LHCN-M2 (cell line): ENCODE measurements around the gene ARL8B. TPM values are rescaled to one million over a fixed set of nuclear protein-coding genes. Genes with fewer than 3 reads are reported as not detected.
A peak's percentile ranks its signal among the peaks of the same experiment; 100 is the strongest.
"Not testable (repeated sequence)": the region's sequence is repeated elsewhere in the genome, so short reads cannot be mapped to it uniquely, and the experiment has no call there.

Experiments used
- DNase-seq: peaks from one replicate; pipeline ENCODE4 v3.0.0-alpha.2; 2012; ENCODE audit warnings: low read depth
- total RNA-seq: library from RNA; depleted of rRNA; stranded (reverse); fragments of >200 nt; gene quantifications from 2 replicates; pipeline ENCODE4 v1.2.3, GENCODE V29; 2014

ARL8B gene
- total RNA-seq, 1 experiment from 2014 or later, result 56.7 TPM

- DNase-seq, result no peak
Measured at GRCh38 chr3:5110337-5110736, 11.8 kb upstream of the ARL8B start.

GRCh38 chr3:5112043-5112442 is 10.0 kb upstream of the ARL8B start:
- DNase-seq, result no peak

DNA sequence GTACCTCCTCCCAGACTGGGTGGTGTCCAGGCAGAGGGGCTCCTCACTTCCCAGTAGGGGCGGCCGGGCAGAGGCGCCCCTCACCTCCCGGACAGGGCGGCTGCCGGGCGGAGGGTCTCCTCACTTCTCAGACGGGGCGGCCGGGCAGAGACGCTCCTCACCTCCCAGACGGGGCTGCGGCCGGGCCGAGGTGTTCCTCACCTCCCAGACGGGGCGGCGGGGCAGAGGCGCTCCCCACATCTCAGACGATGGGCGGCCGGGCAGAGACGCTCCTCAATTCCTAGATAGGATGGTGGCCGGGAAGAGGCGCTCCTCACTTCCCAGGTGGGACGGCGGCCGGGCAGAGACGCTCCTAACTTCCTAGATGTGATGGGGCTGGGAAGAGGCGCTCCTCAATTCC is 8.4 kb upstream of the ARL8B start:
- DNase-seq, result not testable (repeated sequence)

DNA sequence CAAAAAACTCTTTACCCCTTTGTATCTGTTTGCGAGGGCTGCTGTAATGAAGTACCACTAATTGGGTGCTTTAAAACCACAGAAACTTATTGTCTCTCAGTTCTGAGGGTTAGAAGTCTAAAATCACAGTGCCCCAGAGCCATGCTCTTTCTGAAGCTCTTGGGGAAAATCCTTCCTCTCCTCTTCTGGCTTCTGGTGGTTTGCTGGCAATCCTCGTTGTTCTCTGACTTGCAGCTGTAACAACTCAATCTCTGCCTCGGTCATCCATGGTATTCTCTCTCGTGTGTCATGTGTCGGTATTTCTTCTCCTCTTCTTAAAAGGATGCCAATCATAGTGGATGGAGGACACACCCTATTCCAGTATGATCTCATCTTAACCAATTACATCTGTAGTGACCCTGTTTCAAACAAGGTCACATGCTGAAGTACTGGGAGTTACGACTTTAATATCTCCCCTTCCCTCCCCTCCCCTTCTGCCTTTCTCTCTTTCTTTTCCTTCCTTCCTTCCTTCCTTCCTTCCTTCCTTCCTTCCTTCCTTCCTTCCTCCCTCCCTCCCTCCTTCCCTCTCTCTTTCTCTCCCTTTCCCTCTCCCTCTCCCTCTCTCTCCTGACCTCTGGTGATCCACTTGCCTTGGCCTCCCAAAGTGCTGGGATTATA is 6.5 kb upstream of the ARL8B start:
- DNase-seq, result peak; percentile 33

- DNase-seq, result no peak
Measured at GRCh38 chr3:5116538-5116937, 5.6 kb upstream of the ARL8B start.

DNA sequence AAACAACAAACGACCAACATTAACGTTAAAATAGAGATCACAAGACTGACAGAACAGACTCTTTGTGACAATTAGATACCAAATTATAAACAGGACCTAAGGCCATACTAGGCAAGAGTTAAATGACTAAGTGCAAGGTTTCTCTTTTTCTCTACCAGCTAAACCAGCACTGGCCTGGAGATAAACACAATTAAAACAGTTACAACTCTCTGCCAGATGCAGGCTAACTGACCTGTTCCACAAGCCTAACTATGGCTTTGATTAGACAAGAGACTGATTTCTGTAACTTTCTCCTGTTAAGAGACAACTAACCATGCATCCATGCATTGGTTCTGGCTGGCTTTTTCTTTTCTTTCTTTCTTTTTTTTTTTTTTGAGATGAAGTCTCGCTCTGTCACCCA is 1.6 kb upstream of the ARL8B start:
- DNase-seq, result no peak

GRCh38 chr3:5122741-5123706 is 932 bp downstream of the ARL8B start:
- peak; percentile 60 for DNase-seq

GRCh38 chr3:5123937-5124336 is 1.8 kb downstream of the ARL8B start:
- DNase-seq, result no peak

DNA sequence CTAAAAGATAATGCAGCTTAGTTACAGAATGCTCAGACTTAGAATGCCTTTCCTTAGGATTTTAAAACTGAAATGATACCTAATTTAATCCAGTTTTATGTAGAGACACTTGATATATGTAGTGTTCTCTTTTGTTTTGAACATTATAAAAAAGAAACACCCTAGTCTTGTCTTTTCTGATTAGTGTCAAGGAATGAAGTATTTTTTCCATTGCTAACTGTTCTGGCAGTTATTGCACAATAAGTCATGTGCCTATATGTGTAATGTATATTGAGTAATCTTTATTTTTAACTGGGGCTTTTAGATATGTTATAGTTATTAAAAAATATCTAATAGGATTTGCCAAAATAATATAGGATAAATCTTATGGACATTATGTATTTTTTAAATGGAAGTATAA is 4.5 kb downstream of the ARL8B start:
- DNase-seq, result peak; percentile 23

DNA sequence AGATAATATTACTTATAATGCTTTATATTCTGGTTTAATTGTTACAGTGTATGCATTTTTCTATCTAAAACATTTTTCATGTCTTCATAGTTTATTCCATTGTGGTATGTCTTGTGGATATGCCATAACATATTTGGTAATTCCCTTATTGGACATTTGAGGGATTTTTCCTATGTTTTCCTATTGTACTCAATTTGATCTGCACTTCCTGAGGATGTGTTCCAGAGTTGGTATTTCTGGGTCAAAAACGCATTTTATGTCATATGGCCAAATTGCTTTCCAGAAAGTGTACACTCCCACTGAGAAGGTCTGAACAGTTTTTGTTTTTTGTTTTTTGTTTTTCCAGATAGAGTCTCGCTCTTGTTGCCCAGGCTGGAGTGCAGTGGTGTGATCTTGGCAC is 6.8 kb downstream of the ARL8B start:
- no peak for DNase-seq

DNA sequence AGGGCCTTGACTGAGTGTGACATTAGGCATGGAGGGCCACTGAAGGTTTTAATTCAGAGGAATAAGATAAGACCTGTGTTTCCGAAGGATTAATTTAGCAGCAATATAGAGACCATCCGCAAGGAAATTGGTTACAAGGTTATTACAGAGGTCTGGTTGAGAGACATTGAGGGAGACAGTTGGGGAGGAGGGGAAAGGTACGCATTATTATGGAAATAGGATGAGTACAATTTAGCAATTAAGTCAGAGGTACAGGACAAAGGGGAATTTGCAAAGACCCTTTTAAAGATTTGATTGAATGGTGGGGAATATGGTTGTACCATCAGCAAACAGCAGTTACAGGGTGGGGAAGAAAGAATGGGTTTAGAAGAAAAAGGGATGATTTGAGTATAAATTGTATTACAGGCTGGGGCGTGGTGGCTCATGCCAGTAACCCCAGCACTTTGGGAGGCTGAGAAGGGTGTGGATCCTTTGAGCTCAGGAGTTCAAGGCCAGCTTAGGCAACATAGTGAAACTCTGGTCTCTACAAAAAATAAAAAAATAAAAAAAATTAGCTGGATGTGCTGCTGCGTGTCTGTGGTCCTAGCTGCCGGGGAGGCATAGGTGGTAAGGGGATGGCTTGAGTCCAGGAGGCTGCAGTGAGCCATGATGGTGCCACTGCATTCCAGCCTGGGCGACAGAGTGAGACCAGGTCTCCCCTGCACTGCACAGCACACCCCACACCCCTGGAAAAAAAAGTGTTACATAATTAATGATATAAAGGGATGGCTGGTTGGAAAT is 11.3 kb downstream of the ARL8B start:
- DNase-seq, result no peak

DNA sequence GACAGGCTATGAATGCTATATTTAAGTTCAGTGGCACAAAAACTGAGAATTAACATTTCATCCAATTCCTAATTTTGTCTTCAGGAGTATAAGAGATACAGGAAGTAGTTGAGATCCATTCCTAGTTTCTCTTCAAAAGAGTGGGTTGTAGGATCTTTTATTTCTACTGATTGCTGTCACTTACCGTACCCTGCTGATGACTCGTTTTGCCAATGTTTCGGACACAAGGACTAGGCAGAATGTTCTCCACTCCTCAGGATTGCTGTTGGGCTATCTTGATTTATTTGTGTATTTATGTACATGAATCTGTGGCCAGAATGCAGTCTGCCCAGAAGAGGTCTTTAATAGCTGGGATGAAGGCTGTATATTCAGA is 11.9 kb downstream of the ARL8B start:
- no peak for DNase-seq

DNA sequence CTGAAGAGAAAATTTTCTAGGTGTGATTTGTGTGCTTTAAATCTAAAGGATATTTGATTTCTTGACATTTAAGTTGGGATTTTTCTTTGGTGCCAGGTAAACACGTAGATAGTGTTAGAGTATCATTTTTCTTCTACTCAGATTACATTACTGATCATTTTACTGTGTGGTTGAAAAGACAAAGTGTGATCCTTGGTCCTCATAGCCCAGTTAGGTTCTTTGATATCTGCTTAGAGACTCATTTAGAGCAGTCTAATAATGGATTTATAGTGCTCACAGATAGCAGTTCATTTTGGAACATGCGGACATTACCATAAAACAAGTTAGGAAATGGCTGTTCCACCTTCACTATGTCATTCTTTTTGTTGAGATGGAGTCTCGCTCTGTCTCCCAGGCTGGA is 12.4 kb downstream of the ARL8B start:
- DNase-seq, result no peak

DNA sequence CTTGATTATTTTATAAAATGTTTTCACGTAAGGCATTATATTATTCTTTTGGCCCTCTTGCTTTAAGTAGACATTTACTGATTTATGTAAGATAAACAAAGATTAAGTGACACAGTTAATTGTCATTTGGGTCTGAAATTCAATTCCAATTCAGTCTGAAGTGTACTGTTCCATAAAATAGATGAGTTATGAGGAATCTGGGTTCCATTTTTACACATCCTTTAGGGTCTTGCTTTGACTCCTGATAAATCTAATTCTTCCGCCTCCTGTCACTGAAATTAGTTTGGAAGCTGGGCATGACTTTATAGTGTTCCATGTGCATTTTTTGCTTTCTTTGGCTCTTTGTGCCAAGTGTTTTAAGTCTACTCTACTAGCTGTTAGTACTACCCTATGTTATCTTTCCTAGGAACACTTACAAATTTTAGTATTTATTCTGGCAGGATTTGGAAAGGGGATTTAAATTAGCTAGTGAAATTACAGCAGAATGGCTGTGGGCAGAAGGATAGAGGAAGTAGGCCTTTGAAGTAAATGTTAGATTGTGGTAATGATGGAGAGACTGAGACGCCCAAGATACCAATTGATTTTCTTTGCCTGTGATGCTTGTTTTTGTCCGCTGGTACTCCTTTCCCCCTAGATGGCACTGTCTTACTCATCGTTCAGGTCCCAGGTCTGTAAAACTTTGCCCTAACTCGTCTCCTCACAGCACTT is 14.3 kb downstream of the ARL8B start:
- DNase-seq, result peak; percentile 33

- DNase-seq, result peak; percentile 41
Measured at GRCh38 chr3:5136919-5137429, 14.9 kb downstream of the ARL8B start.

DNA sequence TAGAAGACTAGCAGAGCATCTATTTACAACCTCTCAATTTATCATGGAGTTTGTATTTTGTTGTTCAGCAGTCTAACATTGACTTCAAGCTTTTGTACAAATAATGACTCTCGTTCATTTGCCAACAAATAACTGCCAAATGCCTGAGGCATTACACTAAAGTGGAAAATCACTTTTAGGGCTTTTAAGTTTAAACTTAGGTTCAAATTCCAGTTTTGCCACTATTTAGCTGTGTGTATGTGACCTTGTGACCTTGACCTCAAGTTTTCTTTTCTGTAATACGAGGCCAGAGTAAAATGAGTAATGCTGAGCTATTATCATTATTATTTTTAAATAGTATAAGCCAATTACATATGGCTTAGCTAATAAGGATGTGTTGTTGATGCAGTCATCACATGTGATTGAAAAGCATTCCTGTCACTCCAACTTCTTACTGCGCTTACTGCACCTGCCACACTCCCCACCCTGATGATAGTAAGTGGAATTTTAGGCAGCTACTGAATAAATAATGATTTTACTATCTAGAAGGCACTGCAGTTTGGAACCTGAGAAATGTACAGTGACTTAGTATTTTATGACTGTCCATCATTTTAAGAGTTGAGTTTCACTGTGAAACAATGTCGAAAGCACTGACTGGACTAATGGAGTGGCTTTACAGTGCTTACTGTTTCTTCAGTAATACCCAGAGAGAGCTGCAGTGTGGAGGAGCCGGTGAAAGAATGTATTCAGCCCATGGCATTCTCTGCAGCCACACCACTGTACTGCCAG is 16.3 kb downstream of the ARL8B start:
- peak; percentile 69 for DNase-seq

- DNase-seq, result no peak
Measured at GRCh38 chr3:5140230-5140621, 18.1 kb downstream of the ARL8B start.

DNA sequence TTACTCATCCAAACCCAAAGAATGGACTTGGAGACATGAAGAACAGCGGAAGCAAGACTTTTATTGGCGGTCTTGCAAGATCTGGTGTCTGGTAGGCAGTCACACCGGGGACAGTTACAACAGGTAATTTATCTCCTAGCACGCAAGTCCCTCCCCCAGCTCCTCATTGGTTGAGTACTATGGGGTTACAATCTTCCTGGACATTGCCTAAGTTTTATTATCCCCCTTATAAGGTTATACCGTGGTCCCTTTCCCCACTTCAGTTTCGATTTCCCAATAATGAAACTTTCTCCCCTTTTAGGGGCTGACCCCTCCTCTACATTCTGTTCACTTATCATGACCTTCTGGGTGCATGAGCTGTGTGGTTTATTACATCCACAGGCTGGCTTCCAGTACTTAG is 18.7 kb downstream of the ARL8B start:
- no peak for DNase-seq

DNA sequence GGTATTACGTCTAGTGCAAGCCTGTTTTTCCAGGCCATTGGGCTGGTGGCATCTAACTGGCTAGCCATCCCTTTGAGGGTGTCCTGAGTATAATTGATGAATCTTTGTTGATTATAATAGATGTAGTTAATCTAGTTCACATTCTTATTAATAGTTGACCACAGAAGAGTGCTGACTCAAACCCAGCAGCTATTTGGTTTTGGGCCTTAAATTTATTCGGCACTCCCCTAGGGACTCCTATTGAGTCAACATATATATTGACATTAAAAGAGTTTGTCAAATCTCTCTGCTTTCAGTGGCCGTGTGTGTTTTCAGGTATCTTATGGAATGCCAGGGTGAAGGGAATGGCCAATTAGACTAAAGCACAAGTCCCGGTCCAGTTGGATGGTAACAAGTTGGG is 19.7 kb downstream of the ARL8B start:
- no peak for DNase-seq

DNA sequence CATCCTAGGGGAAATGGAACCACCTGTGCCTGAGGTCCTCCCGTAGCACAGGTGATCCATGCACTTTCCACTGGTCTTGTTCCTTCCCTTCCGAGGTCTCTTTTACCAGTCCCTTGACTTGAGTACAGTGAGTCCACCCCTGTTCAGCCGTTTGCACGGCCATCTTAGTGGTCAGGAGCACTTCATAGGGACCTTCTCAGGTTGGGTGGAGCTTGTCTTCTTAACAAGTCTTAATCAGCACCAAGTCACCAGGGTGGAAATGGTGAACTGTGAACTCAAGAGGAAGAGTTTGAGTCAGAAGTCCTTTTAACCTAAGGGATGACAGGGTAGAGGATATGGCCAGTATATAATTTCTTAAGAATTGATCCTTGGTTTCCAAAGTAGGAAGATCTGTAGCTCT is 21.4 kb downstream of the ARL8B start:
- DNase-seq, result no peak
